Measurements from ENCODE around the gene MLLT1. TPM values are rescaled to one million over a fixed set of nuclear protein-coding genes. Genes with fewer than 3 reads are reported as not detected.
A peak's percentile ranks its signal among the peaks of the same experiment; 100 is the strongest.

Gene MLLT1
- total RNA-seq, 1 donor from 2014 or later = 59.2 TPM

GRCh38 chr19:6241680-6242377, 37.9 kb downstream of the MLLT1 start:
- Mint-ChIP-seq H3K27ac (ENCODE audit: unreplicated experiment) (no peak overlapping the region), H3K9me3 (ENCODE audit: unreplicated experiment) (no peaks in the 10 kb centered on the region), H3K27me3 (ENCODE audit: unreplicated experiment) (peaks cover 6% of the 10 kb centered on the region), H3K4me1 (ENCODE audit: unreplicated experiment) (peaks cover 32% of the 10 kb centered on the region), H3K4me3 (ENCODE audit: unreplicated experiment) (no peak overlapping the region), H3K36me3 (ENCODE audit: low read depth, unreplicated experiment) (peaks cover 20% of the 10 kb centered on the region)
- no peak for TF ChIP-seq CTCF (IDR thresholded peaks at IDR 0.05; ENCODE audit: unreplicated experiment)
- DNase-seq (ENCODE audit: low spot score) = no peak

- Mint-ChIP-seq H3K4me3 (ENCODE audit: unreplicated experiment) (no peak overlapping the region), H3K36me3 (ENCODE audit: low read depth, unreplicated experiment) (peaks cover 13% of the 10 kb centered on the region), H3K27me3 (ENCODE audit: unreplicated experiment) (peaks cover 6% of the 10 kb centered on the region), H3K27ac (ENCODE audit: unreplicated experiment) (no peak overlapping the region), H3K4me1 (ENCODE audit: unreplicated experiment) (peaks cover 32% of the 10 kb centered on the region), H3K9me3 (ENCODE audit: unreplicated experiment) (no peaks in the 10 kb centered on the region)
- no peak for TF ChIP-seq CTCF (IDR thresholded peaks at IDR 0.05; ENCODE audit: unreplicated experiment)
- DNase-seq (ENCODE audit: low spot score) = no peak
Measured at GRCh38 chr19:6241056-6241455, 38.7 kb downstream of the MLLT1 start.

GRCh38 chr19:6239871-6240676, 39.7 kb downstream of the MLLT1 start:
- Mint-ChIP-seq H3K4me1 (ENCODE audit: unreplicated experiment) (peaks cover 32% of the 10 kb centered on the region), H3K27ac (ENCODE audit: unreplicated experiment) (peak overlapping the region; percentile 55), H3K4me3 (ENCODE audit: unreplicated experiment) (peak overlapping the region; percentile 34)

GRCh38 chr19:6239401-6239844, 40.4 kb downstream of the MLLT1 start:
- H3K27me3 Mint-ChIP-seq (ENCODE audit: unreplicated experiment) = peaks cover 8% of the 10 kb centered on the region
- DNase-seq (ENCODE audit: low spot score) = no peak
- H3K4me1 Mint-ChIP-seq (ENCODE audit: unreplicated experiment) = peaks cover 31% of the 10 kb centered on the region
- peak overlapping the region; percentile 55 for H3K27ac Mint-ChIP-seq (ENCODE audit: unreplicated experiment)
- H3K9me3 Mint-ChIP-seq (ENCODE audit: unreplicated experiment) = no peaks in the 10 kb centered on the region
- peaks cover 15% of the 10 kb centered on the region for H3K36me3 Mint-ChIP-seq (ENCODE audit: low read depth, unreplicated experiment)
- no peak for TF ChIP-seq CTCF (IDR thresholded peaks at IDR 0.05; ENCODE audit: unreplicated experiment)
- H3K4me3 Mint-ChIP-seq (ENCODE audit: unreplicated experiment) = peak overlapping the region; percentile 34

More at GRCh38 chr19:6239871-6240676, 39.7 kb downstream of the MLLT1 start:
- Mint-ChIP-seq H3K9me3 (ENCODE audit: unreplicated experiment) (no peaks in the 10 kb centered on the region), H3K27me3 (ENCODE audit: unreplicated experiment) (peaks cover 6% of the 10 kb centered on the region), H3K36me3 (ENCODE audit: low read depth, unreplicated experiment) (peaks cover 9% of the 10 kb centered on the region)
- TF ChIP-seq CTCF (IDR thresholded peaks at IDR 0.05; ENCODE audit: unreplicated experiment) = no peak
- DNase-seq (ENCODE audit: low spot score) = no peak
